Left colon (tissue), 2 donors: Measurements from ENCODE around the gene IL17B. TPM values are rescaled to one million over a fixed set of nuclear protein-coding genes. Genes with fewer than 3 reads are reported as not detected.

Experiments
- ATAC-seq: fragments of 200-7000 bp; cut with Tn5 transposase; one replicate; pipeline ENCODE4 v1.9.1; 2020; ENCODE audit warnings: mild to moderate bottlenecking, moderate library complexity
- DNase-seq, 2 donors: peaks; one replicate each; pipeline ENCODE4 v3.0.0-alpha.2; 2020
- intact Hi-C, 2 donors: fragments of 100-400 bp; cut with DNase I in 1 of 2; cut with micrococcal nuclease in 1 of 2; formaldehyde crosslinking; loops; one replicate each; pipeline versions ENCODE4 v1.11.2 to v1.14.0; 2022; cut with DNase I, micrococcal nuclease
- total RNA-seq, 2 donors: library from RNA; stranded (reverse); fragmentation: NEBNext Ultra II Directional; extraction: Animal tissue kit (Norgen Biotek cat#: 25700); gene quantifications; one replicate each; pipeline ENCODE4 v1.2.1, GENCODE V29; 2021
- donor health status: DM: no; HTN: no; CAD: no.
- donor health status: DM: yes; HTN: yes; CAD: no.

Gene IL17B
- total RNA-seq, 2 donors from 2014 or later: 1.1 TPM; not detected in 1

DNA sequence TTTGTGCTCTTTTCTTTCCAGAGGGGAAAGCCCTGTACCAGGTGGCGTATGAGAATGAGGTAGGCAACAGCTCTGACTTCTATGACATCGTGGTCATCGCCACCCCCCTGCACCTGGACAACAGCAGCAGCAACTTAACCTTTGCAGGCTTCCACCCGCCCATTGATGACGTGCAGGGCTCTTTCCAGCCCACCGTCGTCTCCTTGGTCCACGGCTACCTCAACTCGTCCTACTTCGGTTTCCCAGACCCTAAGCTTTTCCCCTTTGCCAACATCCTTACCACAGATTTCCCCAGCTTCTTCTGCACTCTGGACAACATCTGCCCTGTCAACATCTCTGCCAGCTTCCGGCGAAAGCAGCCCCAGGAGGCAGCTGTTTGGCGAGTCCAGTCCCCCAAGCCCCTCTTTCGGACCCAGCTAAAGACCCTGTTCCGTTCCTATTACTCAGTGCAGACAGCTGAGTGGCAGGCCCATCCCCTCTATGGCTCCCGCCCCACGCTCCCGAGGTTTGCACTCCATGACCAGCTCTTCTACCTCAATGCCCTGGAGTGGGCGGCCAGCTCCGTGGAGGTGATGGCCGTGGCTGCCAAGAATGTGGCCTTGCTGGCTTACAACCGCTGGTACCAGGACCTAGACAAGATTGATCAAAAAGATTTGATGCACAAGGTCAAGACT is 11.0 kb downstream of the IL17B start:
- ATAC-seq (no peak), DNase-seq (no peak)
- intact Hi-C loops: no loop called here

DNA sequence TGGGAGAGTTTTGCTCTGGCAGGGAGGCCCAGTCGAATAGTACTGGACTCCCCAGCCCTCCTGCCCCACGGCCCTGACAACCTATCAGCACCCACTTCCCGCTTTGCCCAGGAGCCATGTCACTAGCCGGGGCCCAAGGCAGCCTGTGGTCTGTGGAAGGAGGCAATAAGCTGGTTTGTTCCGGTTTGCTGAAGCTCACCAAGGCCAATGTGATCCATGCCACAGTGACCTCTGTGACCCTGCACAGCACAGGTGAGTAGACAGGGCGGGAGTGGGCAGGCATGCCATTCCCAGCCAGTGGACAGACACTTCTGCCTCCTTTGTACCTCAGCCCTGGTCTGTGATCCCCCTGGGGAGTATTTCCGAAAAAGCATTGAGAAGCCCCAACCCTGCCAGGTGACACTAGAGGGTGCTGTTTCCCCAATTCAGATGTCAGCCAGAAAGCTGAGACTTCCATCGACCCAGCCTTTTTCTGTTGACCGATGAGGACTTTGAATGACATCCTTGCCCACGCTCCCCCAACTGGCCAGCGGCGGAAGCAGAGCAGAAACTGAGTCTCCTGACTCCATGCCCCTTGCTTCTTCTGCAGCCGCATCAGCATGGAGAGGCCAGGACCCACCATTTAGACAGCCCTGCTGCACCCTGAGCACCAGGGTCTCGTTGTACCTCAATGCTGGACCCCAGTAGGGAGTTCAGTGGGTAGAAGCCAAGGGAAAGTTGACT is 11.7 kb downstream of the IL17B start:
- intact Hi-C loops: no loop called here
- peak; percentile 54 to 58 for DNase-seq
- ATAC-seq: peak; percentile 64

DNA sequence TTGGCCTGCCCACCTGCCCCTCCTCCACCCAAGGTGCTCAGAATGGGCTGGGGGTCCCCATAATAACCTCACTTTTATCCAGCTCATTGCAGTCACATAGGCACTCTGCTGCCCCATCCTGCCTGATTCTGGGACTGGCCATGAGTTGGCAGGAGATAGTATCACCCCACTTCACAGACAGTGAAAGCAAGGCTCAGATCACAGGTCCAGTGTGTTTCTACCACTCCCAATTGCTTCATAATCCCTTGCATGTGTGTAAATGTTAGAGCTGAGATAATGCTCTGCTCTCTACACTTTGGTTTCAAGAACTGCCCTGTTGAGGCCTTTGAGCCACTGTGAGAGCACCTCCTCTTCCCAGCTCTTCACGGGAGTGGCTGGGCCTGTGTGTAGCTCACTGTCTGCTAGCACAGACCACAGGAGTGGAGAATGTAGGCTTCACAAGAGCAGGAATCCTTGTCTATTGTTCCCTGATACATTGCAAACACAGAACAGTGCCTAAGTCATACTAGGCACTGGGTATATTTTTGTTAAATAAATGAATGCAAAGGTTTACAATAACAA is 12.8 kb downstream of the IL17B start:
- intact Hi-C loops: no loop called here
- ATAC-seq (no peak), DNase-seq (no peak)

DNA sequence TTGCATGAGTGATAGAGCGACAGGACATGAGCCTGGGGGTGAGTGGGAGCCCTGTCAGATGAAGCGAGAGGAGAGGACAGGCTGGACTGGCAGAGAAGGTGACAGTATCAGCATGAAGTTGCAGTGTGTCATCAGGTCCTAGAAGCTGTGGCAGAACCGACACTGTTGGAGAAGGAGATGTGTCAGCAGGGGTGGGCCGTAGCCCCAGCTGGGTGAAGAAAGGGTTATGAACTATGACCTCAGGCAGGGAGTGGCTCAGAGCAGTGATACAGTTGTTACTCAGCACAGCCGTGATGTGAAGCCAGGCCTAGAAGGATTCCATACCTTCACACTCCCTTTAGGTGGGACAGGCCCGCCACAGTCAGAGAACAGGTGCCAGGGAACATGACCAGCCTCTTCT is 13.7 kb downstream of the IL17B start:
- intact Hi-C loops: no loop called here
- no peak for DNase-seq
- ATAC-seq: no peak

DNA sequence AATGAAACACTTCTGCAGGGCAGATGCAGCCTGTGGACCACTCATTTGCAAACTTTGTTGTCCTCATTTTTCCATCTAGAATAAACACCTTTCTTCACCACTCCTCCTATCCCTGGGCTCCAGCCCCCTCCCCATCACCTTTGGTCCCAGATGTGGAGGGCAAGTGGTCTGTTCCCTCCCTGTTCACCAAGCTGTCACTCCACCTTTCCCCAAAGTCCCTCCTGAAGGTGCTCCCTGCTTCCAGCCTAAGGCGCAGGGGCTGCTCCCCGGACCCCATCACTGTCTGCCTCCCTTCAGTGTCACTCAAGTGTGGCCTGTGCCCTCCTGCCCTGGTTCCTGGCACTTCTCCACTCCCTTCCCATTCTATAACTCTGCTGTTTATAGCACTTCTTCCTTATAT is 14.4 kb downstream of the IL17B start:
- intact Hi-C loops: no loop called here
- ATAC-seq: no peak
- DNase-seq: no peak

- intact Hi-C loops: no loop called here
- ATAC-seq (no peak), DNase-seq (no peak)
These were observed 15.2 kb downstream of the IL17B start for GRCh38 chr5:149363936-149364335.

DNA sequence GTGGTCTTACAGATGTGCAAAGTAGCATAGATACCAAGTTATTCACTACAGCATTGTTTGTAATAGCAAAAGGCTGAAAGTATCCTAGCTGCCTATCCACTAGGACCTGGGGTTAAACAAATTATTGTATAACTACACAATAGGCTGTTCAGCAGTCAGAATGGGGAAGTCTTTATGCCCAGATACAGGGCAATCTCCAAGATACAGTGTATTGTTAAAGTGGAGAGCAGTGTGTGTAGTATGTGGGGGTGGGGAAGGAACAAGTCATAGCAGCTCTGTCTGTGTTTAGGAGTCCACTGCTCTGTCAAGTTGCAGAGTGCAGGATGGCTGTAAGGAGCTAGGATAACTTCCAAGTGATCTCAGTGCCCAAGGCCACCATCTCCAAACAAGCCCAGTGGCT is 15.7 kb downstream of the IL17B start:
- intact Hi-C loops: no loop called here
- ATAC-seq: peak; percentile 26
- no peak for DNase-seq

DNA sequence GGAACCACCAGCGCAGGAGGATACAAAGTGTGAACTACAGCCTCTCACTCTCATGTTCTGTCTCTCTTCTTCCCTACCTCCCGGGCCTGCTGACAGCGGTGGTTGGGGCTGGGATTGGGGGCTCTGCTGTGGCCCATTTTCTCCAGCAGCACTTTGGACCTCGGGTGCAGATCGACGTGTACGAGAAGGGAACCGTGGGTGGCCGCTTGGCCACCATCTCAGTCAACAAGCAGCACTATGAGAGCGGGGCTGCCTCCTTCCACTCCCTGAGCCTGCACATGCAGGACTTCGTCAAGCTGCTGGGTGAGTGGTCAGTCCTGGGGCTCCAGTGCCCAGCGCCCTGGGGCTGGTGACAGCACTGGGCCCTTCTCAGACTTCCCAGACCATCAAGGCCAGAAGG is 16.6 kb downstream of the IL17B start:
- DNase-seq (no peak), ATAC-seq (no peak)
- intact Hi-C loops: no loop called here

- ATAC-seq (no peak), DNase-seq (no peak)
- intact Hi-C loops: no loop called here
These were observed 18.8 kb downstream of the IL17B start for GRCh38 chr5:149360272-149360671.

GRCh38 chr5:149358868-149359495 is 20.1 kb downstream of the IL17B start:
- intact Hi-C loops: no loop called here
- ATAC-seq: no peak

GRCh38 chr5:149358294-149358651 is 20.8 kb downstream of the IL17B start:
- DNase-seq (peak in 1 of 2 donors; percentile 56), ATAC-seq (peak; percentile 44)
- intact Hi-C loops: no loop called here

More at GRCh38 chr5:149358868-149359495, 20.1 kb downstream of the IL17B start:
- no peak for DNase-seq

GRCh38 chr5:149357370-149358293 is 21.5 kb downstream of the IL17B start, which contains the start of gene PCYOX1L:
PCYOX1L (plus strand) TSS chr5:149358046; CDS start chr5:149358069, 23 bp downstream.
- DNase-seq: peak; percentile 95 to 97
- intact Hi-C loops: no loop called here
- peak; percentile 99 for ATAC-seq

- no peak for DNase-seq
- intact Hi-C loops: no loop called here
- ATAC-seq: no peak
These were observed 22.7 kb downstream of the IL17B start for GRCh38 chr5:149356391-149356790.

- intact Hi-C loops: no loop called here
These were observed 23.4 kb downstream of the IL17B start for GRCh38 chr5:149355688-149356087.

GRCh38 chr5:149353911-149354310 is 25.2 kb downstream of the IL17B start:
- no peak for DNase-seq
- no peak for ATAC-seq
- intact Hi-C loops: no loop called here

More at GRCh38 chr5:149355688-149356087, 23.4 kb downstream of the IL17B start:
- ATAC-seq (no peak), DNase-seq (no peak)

DNA sequence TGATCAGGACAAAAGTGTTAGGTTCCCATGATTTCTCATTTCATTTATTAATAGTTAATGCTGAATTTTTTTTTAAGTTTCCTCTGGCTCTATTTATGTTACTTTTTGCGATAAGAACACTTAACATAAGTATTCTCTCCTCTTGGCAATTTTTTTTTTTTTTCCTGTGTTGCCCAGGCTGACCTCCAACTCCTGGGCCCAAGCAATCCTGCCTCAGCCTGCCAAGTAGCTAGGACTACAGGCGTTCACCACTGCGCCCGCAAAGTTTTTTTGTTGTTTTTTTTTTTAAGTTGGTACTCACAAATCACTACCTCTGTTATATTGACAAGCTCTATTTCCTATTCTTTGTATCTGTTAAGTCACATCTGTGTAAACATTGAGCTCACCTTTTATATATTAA is 26.9 kb downstream of the IL17B start:
- DNase-seq (no peak), ATAC-seq (no peak)
- intact Hi-C loops: no loop called here

DNA sequence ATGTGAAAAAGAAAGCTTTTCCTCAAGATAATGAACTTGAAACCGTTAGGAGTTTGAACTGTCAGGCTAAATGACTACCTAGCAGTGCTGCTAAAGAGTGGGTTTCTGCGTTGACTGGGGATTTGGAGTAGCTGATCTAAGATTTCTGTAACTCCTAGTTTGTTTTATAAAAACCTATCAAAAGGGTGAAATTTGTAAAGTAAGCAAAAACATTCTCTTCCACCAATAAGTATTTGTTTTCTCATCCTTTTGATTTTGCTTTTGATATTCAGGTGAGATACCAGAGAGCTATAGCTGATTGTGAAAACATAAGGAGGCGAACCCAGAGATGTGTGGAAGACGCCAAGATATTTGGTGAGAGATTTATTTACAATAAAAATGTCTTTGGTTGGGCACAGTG is 29.7 kb downstream of the IL17B start:
- DNase-seq (no peak), ATAC-seq (no peak)
- intact Hi-C loops: no loop called here

GRCh38 chr5:149348518-149348917 is 30.6 kb downstream of the IL17B start:
- intact Hi-C loops: no loop called here
- ATAC-seq: no peak
- no peak for DNase-seq

- intact Hi-C loops: no loop called here
- DNase-seq: no peak
- ATAC-seq: peak; percentile 3
These were observed 33.2 kb downstream of the IL17B start for GRCh38 chr5:149345892-149346222.
